GM12892 (cell line): Measurements from ENCODE around the gene SF3A2.
"Not testable (repeated sequence)": the region's sequence is repeated elsewhere in the genome, so short reads cannot be mapped to it uniquely, and the experiment has no call there.

Source experiments
- DNase-seq: peaks from one replicate; pipeline ENCODE4 v3.0.0; 2011; ENCODE audit not compliant: insufficient read length
- FAIRE-seq: peaks from 2 replicates; lab custom pipeline; 2011; peaks lifted over from hg19 to GRCh38; lab: Jason Lieb, UNC
- POLR2A ChIP-seq: IDR thresholded peaks from 2 replicates; pipeline ENCODE4 v1.6.1; 2011; ENCODE audit warnings: low read depth, low read length, control low read depth
- POLR2AphosphoS5 ChIP-seq: IDR thresholded peaks from 2 replicates; pipeline ENCODE4 v1.6.1; 2011; ENCODE audit warnings: low read depth, low read length, control low read depth
- TAF1 ChIP-seq: IDR thresholded peaks from 2 replicates; pipeline ENCODE4 v1.6.1; 2011; ENCODE audit warnings: low read depth, mild to moderate bottlenecking, control low read depth, low read length, borderline replicate concordance

SF3A2 gene

DNA sequence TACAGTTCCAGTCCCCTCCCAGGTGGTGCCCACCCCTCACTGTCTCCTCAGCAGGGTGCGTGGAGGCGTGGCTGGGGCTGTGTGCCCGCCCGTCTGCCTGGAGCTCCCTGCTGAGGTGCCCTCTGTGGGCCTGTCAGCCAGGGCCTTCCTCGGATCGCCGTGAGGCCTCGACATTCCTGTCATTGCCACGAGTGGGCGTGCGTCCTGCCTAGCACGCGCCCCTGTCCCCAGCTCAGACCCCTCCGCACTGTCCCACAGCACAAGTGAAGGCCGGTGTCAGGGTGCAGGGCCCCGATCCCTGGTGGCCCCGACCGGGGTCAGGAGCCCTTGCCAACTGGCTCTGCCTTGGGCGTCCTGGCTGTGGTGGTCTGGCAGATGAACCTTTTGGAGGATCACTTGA is 40.7 kb upstream of the SF3A2 start:
- FAIRE-seq, result no peak

DNA sequence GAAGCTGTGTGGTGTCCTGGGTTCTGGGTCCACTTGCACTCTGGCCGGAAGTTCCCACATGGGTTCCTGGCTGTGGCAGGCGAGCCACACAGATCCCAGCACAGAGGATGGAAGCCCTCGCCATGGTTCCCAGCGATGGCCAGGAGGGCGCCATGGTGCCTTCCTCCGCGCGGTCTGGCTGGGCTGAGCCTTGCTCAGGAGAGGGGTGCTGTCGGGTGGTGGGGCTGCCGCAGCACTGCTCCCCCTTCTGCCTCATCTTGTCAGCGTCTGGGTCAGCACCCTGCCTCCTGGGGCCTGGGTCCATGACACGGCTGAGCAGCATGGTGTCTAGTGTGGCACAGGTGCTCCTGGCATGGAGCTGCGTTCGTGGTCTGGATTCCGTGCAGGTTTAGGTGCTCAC is 39.4 kb upstream of the SF3A2 start:
- FAIRE-seq (no peak), DNase-seq (no peak)
- TF ChIP-seq TAF1, result no peak
- no peak for TF ChIP-seq POLR2A
- TF ChIP-seq POLR2AphosphoS5, result no peak

More for the DNA sequence above, 40.7 kb upstream of the SF3A2 start:
- DNase-seq, result no peak
- no peak for TF ChIP-seq POLR2A
- no peak for TF ChIP-seq TAF1
- no peak for TF ChIP-seq POLR2AphosphoS5

DNA sequence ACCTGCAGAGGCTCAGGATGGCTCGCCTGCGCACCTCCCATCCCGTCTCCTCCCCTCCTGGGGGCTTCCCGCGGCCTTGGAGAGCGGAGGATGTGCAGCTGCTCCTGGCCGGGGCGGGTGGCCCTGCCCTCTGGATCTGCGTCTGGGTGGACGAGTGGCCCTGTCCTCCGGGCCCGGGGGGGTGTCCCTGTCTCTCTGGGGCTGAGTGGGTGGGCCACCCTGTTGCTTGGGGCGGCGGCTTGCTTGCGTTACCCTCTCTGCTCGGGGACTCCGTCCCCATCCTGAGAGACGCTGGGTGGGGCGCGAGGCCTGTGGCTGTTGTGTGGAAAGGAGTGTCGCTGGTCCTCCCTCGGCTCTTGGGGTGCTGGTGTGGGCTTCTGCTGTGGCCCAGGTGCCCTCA is 38.3 kb upstream of the SF3A2 start:
- no peak for DNase-seq
- FAIRE-seq, result no peak

DNA sequence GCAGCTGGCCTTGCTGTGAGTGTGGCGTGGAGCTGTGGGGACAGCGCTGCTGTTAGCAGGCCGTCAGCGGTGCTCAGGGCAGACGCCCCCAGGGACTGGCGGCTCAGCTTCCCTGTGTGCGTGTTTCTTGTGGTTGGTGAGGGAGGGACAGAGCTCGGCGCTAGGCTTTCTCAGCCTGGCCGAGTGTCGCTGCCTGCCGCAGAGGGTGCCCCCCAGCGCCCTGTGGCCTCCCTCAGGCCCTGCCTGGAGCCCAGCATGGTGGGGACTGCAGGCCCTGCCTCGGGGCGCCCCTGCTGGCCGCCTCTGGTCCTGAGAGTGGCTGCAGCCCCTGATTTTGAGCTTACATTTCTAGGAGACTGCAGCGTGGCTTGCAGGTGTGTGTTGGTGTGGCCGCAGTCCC is 37.4 kb upstream of the SF3A2 start:
- TF ChIP-seq TAF1 (no peak), POLR2A (no peak), POLR2AphosphoS5 (no peak)
- FAIRE-seq (no peak), DNase-seq (peak; percentile 62)

More for the DNA sequence above, 38.3 kb upstream of the SF3A2 start:
- TF ChIP-seq POLR2AphosphoS5 (no peak), TAF1 (no peak), POLR2A (no peak)

DNA sequence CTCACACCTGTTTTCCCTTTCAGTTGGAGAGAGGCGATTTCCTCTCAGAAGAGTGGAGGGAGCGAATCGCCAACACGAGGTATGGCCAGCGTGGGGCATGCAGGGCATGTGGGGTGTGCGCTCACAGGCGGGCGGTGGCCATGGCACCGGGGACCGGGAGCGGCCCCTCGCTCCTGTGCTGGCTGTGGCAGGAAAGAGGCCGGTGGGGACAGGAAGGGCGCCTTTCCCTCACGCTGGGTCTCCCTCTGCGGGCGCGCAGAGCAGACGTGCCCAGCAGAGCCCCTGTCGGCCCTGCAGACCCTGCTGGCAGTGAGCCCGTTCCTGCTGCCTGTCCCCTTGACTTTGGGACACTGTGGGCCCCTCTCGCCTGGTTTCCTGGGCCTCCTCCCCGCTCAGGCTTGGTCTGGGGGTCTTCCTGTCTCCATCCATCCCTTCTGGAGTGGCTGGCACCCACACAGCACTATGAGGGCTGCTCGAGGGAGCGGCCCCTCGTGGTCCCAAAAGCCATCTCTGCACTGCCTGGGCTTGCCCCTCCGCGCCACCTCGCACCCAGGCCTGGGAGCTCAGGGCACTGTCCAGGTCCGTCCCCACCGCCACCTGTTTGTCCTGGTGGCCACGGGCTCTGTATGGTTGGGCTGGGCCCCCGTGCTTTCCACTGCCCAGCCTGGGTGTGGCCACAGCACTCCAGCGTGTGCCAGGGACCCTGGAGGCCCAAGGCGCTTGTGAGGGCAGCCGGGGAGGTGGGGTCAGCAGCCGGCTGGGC is 36.6 kb upstream of the SF3A2 start:
- FAIRE-seq, result no peak
- TF ChIP-seq POLR2A, result no peak
- TF ChIP-seq TAF1, result no peak
- no peak for TF ChIP-seq POLR2AphosphoS5
- no peak for DNase-seq

DNA sequence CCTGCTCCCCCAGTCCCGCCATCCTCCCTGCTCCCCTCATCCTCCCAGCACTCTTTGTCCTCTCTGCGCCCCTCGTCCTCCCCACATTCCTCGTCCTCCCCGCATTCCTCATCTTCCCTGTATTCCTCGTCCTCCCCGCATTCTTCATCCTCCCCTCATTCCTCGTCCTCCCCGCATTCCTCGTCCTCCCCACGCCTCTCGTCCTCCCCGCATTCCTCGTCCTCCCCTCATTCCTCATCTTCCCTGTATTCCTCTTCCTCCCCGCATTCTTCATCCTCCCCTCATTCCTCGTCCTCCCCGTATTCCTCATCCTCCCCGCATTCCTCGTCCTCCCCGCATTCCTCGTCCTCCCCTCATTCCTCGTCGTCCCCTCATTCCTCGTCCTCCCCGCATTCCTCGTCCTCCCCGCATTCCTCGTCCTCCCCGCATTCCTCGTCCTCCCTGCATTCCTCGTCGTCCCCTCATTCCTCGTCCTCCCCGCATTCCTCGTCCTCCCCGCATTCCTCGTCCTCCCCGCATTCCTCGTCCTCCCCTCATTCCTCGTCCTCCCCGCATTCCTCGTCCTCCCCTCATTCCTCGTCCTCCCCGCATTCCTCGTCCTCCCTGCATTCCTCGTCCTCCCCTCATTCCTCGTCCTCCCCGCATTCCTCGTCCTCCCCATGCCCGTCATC is 35.9 kb upstream of the SF3A2 start:
- FAIRE-seq, DNase-seq: not testable (repeated sequence)

DNA sequence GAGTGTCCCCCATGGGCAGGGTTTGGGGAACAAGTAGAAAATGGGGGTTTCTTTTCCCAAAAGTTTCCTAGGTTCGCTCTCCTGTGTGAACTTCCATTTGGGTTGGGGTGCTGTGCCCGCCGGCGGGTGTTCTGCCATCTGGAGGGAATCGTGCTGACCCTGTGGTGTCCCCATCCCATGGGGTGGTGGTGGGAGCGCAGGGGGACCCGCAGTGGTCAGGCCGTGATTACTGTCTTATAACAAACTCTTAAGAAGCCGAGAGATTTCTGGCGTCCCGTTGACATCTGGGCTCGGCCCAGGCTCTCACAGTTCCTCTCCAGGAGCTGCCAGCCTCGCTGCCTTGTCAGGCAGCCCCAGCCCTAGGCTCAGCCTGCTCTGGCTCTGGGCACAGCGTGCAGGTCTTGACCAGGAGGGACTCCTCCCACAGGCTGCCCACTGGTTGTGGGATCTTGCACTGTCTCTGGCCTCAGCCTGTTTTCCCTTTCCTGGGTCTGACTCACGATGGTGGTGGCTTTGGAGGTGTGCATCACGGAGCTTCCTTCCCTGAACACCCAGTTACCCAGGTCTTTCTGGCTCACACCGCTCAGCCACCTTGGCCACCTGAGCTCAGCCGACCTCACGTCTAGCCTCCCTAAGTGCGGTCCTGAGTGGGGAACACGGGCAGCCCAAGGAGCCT is 35.0 kb upstream of the SF3A2 start:
- TF ChIP-seq POLR2A (no peak), TAF1 (no peak), POLR2AphosphoS5 (no peak)
- no peak for DNase-seq
- no peak for FAIRE-seq

DNA sequence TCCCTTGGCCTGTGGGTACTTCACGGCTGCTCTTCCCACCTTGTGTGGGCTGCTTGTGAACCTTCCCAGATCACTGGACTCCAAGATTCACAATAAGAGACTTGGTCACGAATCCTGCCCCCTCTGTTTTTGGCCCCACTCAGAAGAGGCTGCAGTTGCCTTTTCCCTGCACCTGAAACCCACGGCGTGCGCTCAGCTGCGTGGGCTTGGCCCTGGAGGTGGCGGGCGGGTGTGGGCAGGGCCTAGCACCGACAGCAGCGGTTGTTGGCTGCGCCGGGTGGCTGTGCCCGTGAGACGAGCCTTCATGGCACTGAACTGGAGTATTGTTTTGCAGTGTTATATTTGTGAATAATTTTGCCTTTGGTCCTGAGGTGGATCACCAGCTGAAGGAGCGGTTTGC is 34.3 kb upstream of the SF3A2 start:
- DNase-seq, result no peak
- no peak for FAIRE-seq
- no peak for TF ChIP-seq TAF1

DNA sequence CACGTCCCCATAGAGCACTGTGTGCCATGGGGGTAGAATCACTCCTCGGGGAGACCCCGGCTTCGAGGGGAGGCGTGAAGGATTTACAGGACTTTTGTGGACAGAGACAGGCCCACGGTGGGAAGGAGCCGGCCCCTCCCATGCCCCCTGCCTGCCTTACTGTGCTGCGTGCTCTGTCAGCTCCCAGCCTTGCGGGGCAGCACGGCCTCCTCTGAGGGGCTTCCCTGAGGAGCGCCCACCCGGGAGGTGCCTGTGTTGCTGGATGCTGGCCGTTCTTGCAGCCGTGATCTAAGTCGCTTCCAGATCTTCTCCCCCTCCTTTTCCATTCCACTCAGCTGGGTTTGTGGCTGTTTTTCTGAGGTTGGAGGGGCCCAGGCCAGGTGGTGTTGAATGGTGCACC is 29.6 kb upstream of the SF3A2 start:
- no peak for DNase-seq
- no peak for TF ChIP-seq POLR2A
- TF ChIP-seq TAF1, result no peak
- no peak for TF ChIP-seq POLR2AphosphoS5
- no peak for FAIRE-seq

DNA sequence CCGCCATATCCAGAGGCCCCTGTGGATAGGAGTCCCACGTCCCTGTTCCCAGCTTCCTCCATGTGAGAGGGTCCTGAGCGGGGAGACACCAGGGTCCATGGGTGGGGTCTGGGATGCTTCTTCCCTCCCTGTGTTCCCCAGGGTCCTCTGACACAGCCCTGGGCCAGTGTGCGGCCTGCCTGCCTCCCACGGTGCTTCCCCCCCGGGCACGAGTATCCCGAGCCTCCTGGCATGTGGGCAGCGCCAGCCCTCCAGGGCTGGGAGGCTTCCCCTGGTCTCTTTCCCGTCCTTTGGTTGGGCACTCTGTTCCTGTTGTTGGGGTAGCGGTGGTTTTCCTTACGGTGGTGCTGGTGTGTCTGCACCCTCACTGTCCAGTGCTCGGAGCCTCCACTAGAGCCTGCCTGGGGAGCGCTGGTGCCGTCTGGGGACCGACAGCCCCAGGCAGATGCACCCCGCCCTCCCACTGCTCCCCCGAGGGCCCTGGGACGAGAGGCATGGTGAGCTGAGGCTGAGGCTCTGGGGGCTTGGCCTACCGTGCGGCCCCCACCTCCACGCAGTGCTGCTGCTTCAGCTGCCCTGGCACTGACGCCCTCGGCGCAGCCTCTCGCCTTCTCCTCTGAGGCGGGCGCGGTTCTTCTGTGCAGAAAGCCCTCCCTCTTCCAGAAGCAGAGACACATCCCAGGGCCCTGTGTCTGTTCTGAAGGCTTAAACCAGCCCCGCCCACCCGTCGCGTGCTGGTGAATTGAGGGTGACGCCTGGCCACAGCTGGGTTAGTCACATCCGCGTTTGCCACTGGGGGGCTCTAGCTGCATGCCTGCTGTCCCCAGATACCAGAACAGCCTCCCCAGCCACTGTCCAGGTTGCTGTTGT is 28.4 kb upstream of the SF3A2 start:
- no peak for TF ChIP-seq POLR2AphosphoS5
- no peak for TF ChIP-seq POLR2A
- no peak for TF ChIP-seq TAF1
- FAIRE-seq (no peak), DNase-seq (peak; percentile 70)

DNA sequence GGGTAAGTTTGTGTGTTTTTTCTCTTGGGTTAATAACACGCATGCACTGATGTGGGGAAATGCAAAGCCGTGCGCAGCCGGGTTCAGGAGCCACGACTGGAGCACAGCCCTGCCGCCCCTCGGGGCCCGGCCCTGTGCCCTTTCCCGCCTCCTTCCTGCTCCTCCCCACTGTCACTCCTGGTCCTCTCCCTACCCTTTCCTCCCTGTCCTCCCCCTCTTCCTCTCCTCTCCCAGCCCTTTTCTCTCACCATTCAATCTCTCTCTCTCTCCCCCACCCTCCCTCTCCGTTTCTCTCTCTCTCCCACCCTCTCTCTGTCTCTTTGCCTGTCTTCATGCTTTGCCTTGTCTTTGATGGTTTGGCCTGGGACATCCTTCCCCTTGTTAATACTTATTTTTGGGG is 27.6 kb upstream of the SF3A2 start:
- FAIRE-seq (no peak), DNase-seq (no peak)
- TF ChIP-seq POLR2AphosphoS5 (no peak), POLR2A (no peak), TAF1 (no peak)
